GM12892 (cell line): ENCODE results near the gene UNKL.

Experiments
- POLR2A ChIP-seq: IDR thresholded peaks from 2 replicates; pipeline ENCODE4 v1.6.1; 2011; ENCODE audit warnings: low read depth, low read length, control low read depth
- TAF1 ChIP-seq: IDR thresholded peaks from 2 replicates; pipeline ENCODE4 v1.6.1; 2011; ENCODE audit warnings: low read depth, mild to moderate bottlenecking, control low read depth, low read length, borderline replicate concordance

GRCh38 chr16:1348441-1348840 is 66.1 kb downstream of the UNKL start:
- no peak for TF ChIP-seq POLR2A
- no peak for TF ChIP-seq TAF1
